Neural cell (in vitro differentiated cells): ENCODE results near the gene TEK. TPM values are rescaled to one million over a fixed set of nuclear protein-coding genes. Genes with fewer than 3 reads are reported as not detected.
"Not testable (repeated sequence)": the region's sequence is repeated elsewhere in the genome, so short reads cannot be mapped to it uniquely, and the experiment has no call there.

ENCODE experiments used
- H2AFZ ChIP-seq: fragments of 200-600, 300-800 bp; sonication (generic), shearing (Covaris generic); 2 replicates; pipeline ENCODE4 v1.6.0; 2014; ENCODE audit warnings: low read depth, mild to moderate bottlenecking, antibody characterized with exemption, low read length, moderate library complexity
- H3F3A ChIP-seq: fragments of 200-600 bp; shearing (Covaris generic); 2 replicates; pipeline ENCODE4 v1.6.1; 2016; ENCODE audit warnings: mild to moderate bottlenecking, moderate library complexity, mixed read lengths, antibody characterized with exemption, low read length; ENCODE audit not compliant: insufficient read depth, poor library complexity, severe bottlenecking
- H3K27ac ChIP-seq: fragments of 200-600, 300-800 bp; sonication (generic), shearing (Covaris generic); 2 replicates; pipeline ENCODE4 v1.5.1; 2014; ENCODE audit warnings: mild to moderate bottlenecking, low read length, moderate library complexity
- H3K27me3 ChIP-seq: fragments of 300-800, 200-600 bp; sonication (generic), shearing (Covaris generic); 2 replicates; pipeline ENCODE4 v1.6.0; 2014; ENCODE audit warnings: mild to moderate bottlenecking, low read depth, low read length, moderate library complexity; ENCODE audit not compliant: insufficient read depth
- H3K36me3 ChIP-seq: fragments of 300-800, 200-600 bp; sonication (generic), shearing (Covaris generic); 2 replicates; pipeline ENCODE4 v1.5.1; 2014; ENCODE audit warnings: mild to moderate bottlenecking, antibody characterized with exemption, low read length, moderate library complexity; ENCODE audit not compliant: insufficient read depth
- H3K4me2 ChIP-seq: fragments of 300-800, 200-600 bp; sonication (generic), shearing (Covaris generic); 2 replicates; pipeline ENCODE4 v1.6.0; 2014; ENCODE audit warnings: mild to moderate bottlenecking, low read length
- H3K4me3 ChIP-seq: fragments of 300-800, 200-600 bp; sonication (generic), shearing (Covaris generic); 2 replicates; pipeline ENCODE4 v1.5.1; 2014; ENCODE audit warnings: mild to moderate bottlenecking, low read length, moderate library complexity
- H3K79me2 ChIP-seq: fragments of 200-600 bp; shearing (Covaris generic); replicated peaks from 2 replicates; pipeline ENCODE4 v1.6.0; 2014; ENCODE audit warnings: mild to moderate bottlenecking, low read length, moderate library complexity; ENCODE audit not compliant: insufficient read depth
- H3K9ac ChIP-seq: fragments of 300-800, 200-600 bp; sonication (generic), shearing (Covaris generic); 2 replicates; pipeline ENCODE4 v1.6.1; 2016; ENCODE audit warnings: mild to moderate bottlenecking, low read length, mixed read lengths
- H3K9me2 ChIP-seq: fragments of 200-600 bp; shearing (Covaris generic); 2 replicates; pipeline ENCODE4 v1.6.1; 2016; ENCODE audit warnings: mild to moderate bottlenecking, low read length, mixed read lengths; ENCODE audit not compliant: insufficient read depth
- H3K9me3 ChIP-seq: fragments of 200-600, 300-800 bp; sonication (generic), shearing (Covaris generic); 2 replicates; pipeline ENCODE4 v1.6.1; 2016; ENCODE audit warnings: mild to moderate bottlenecking, mixed run types, low read length, moderate library complexity, mixed read lengths
- H4K20me1 ChIP-seq: fragments of 200-600 bp; shearing (Covaris generic); 2 replicates; pipeline ENCODE4 v1.6.1; 2016; ENCODE audit warnings: mild to moderate bottlenecking, mixed run types; ENCODE audit not compliant: insufficient read depth
- CTCF ChIP-seq: fragments of 450-650 bp; IDR thresholded peaks from 2 replicates; pipeline ENCODE4 v1.5.1; 2014; ENCODE audit warnings: antibody characterized with exemption, mild to moderate bottlenecking, moderate library complexity; ENCODE audit not compliant: poor library complexity, severe bottlenecking
- EP300 ChIP-seq: fragments of 450-650 bp; conservative IDR thresholded peaks from 2 replicates; pipeline ENCODE4 v1.6.1; 2014; ENCODE audit warnings: antibody characterized with exemption, mild to moderate bottlenecking, moderate library complexity; ENCODE audit not compliant: poor library complexity, severe bottlenecking
- EZH2 ChIP-seq: fragments of 200-600, 300-800 bp; shearing (Covaris generic), sonication (generic); IDR thresholded peaks from 2 replicates; pipeline ENCODE4 v1.6.1; 2014; ENCODE audit warnings: antibody characterized with exemption, low read length, borderline replicate concordance, mild to moderate bottlenecking; ENCODE audit not compliant: insufficient read depth, poor library complexity, severe bottlenecking
- MXI1 ChIP-seq: fragments of 450-650 bp; conservative IDR thresholded peaks from 2 replicates; pipeline ENCODE4 v1.6.1; 2014; ENCODE audit warnings: antibody characterized with exemption, mild to moderate bottlenecking; ENCODE audit not compliant: poor library complexity, severe bottlenecking
- POLR2AphosphoS5 ChIP-seq: IDR thresholded peaks from 2 replicates; pipeline ENCODE4 v1.6.1; 2012
- RAD21 ChIP-seq: fragments of 450-650 bp; conservative IDR thresholded peaks from 2 replicates; pipeline ENCODE4 v1.6.1; 2014; ENCODE audit warnings: antibody characterized with exemption, mild to moderate bottlenecking, moderate library complexity
- REST ChIP-seq: IDR thresholded peaks from 2 replicates; pipeline ENCODE4 v1.6.1; 2012; ENCODE audit warnings: borderline replicate concordance
- SMC3 ChIP-seq: fragments of 450-650 bp; conservative IDR thresholded peaks from 2 replicates; pipeline ENCODE4 v1.6.1; 2014; ENCODE audit warnings: antibody characterized with exemption, mild to moderate bottlenecking, moderate library complexity; ENCODE audit not compliant: poor library complexity
- TAF1 ChIP-seq: IDR thresholded peaks from 2 replicates; pipeline ENCODE4 v1.6.1; 2012; ENCODE audit warnings: low read depth
- polyA plus RNA-seq: library from polyadenylated mRNA; depleted of rRNA; stranded (reverse); fragments of >200 nt; gene quantifications from 2 replicates; pipeline ENCODE4 v1.2.3, GENCODE V29; 2014

TEK gene
- polyA plus RNA-seq, 1 donor from 2014 or later = 0.83 TPM

- H3K9me2 ChIP-seq = no peaks in the 10 kb centered on the region
- no peaks in the 10 kb centered on the region for H3F3A ChIP-seq
- no peak overlapping the region for H3K4me3 ChIP-seq
- no peaks in the 10 kb centered on the region for H4K20me1 ChIP-seq
- H2AFZ ChIP-seq = no peak overlapping the region
- no peak overlapping the region for H3K4me2 ChIP-seq
- no peaks in the 10 kb centered on the region for H3K9me3 ChIP-seq
- TF ChIP-seq TAF1 = no peak
- no peak for TF ChIP-seq SMC3
- TF ChIP-seq CTCF = no peak
- no peak for TF ChIP-seq EP300
- TF ChIP-seq REST = no peak
- TF ChIP-seq EZH2 = no peak
- TF ChIP-seq MXI1 = no peak
- TF ChIP-seq RAD21 = no peak
- no peak for TF ChIP-seq POLR2AphosphoS5
- H3K79me2 ChIP-seq = no peaks in the 10 kb centered on the region
- H3K27ac ChIP-seq = no peak overlapping the region
- no peaks in the 10 kb centered on the region for H3K36me3 ChIP-seq
- no peak overlapping the region for H3K9ac ChIP-seq
- no peaks in the 10 kb centered on the region for H3K27me3 ChIP-seq
These were observed 103.6 kb downstream of the TEK start for GRCh38 chr9:27212621-27213020.

DNA sequence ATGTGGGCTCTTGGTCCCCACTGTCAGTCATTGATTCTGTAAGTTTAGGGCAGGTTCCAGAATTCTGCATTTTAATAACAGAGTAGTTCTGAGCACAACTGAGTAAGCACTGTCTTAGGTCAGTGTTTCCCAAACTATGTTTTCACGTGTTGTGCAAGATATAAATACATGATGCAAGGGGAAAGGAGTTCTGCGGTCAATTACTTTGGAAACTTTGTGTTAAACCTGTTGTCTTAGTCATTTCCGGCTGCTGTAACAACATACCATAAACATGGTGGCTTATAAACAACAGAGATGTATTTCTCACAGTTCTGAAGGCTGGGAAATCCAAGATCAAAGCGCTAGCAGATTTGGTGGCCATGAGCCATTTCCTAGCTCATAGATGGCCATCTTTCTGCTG is 118.2 kb downstream of the TEK start:
- no peak overlapping the region for H3K4me2 ChIP-seq
- H4K20me1 ChIP-seq = no peaks in the 10 kb centered on the region
- no peak for TF ChIP-seq REST
- TF ChIP-seq SMC3 = no peak
- no peak for TF ChIP-seq EZH2
- TF ChIP-seq TAF1 = no peak
- TF ChIP-seq MXI1 = no peak
- TF ChIP-seq POLR2AphosphoS5 = no peak
- TF ChIP-seq CTCF = no peak
- no peak for TF ChIP-seq RAD21
- no peak for TF ChIP-seq EP300
- no peak overlapping the region for H3K27ac ChIP-seq
- H2AFZ ChIP-seq = no peak overlapping the region
- H3F3A ChIP-seq = no peaks in the 10 kb centered on the region
- H3K9me2 ChIP-seq = no peaks in the 10 kb centered on the region
- no peak overlapping the region for H3K4me3 ChIP-seq
- no peak overlapping the region for H3K9ac ChIP-seq
- no peaks in the 10 kb centered on the region for H3K9me3 ChIP-seq
- H3K27me3 ChIP-seq = no peaks in the 10 kb centered on the region
- no peaks in the 10 kb centered on the region for H3K36me3 ChIP-seq
- H3K79me2 ChIP-seq = no peaks in the 10 kb centered on the region

DNA sequence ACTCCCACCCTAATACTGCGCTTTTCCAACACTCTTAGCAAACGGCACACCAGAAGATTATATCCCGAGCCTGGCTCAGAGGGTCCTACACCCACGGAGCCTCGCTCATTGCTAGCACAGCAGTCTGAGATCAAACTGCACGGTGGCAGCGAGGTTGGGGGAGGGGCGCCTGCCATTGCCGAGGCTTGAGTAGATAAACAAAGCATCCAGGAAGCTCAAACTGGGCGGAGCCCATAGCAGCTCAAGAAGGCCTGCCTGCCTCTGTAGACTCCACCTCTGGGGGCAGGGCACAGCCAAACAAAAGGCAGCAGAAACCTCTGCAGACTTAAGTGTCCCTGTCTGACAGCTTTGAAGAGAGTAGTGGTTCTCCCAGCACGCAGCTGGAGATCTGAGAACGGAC is 130.6 kb downstream of the TEK start:
- not testable (repeated sequence) for H4K20me1 ChIP-seq, H3K27me3 ChIP-seq, H3K9ac ChIP-seq

More for the DNA sequence above, 130.6 kb downstream of the TEK start:
- H2AFZ ChIP-seq, H3K9me2 ChIP-seq, H3K4me2 ChIP-seq, H3K79me2 ChIP-seq, H3K36me3 ChIP-seq, H3F3A ChIP-seq, H3K4me3 ChIP-seq, H3K9me3 ChIP-seq, H3K27ac ChIP-seq: not testable (repeated sequence)
